ENCODE data around the gene PLEKHH2.

GRCh38 chr2:43810888-43811287 is 173.8 kb downstream of the PLEKHH2 start:
- no peak for TF ChIP-seq CTCF (IDR thresholded peaks at IDR 0.05)
- no peak for TF ChIP-seq POLR2A (IDR thresholded peaks at IDR 0.05)
- TF ChIP-seq POLR2AphosphoS5 (IDR thresholded peaks at IDR 0.05; ENCODE audit: insufficient read depth in 1 of 2, low read depth in 1 of 2): no peak
